OCI-LY7 (cell line): ENCODE measurements around the gene TOP1. TPM values are rescaled to one million over a fixed set of nuclear protein-coding genes. Genes with fewer than 3 reads are reported as not detected.
"Not testable (repeated sequence)": the region's sequence is repeated elsewhere in the genome, so short reads cannot be mapped to it uniquely, and the experiment has no call there.

Source experiments
- BruUV-seq: library from RNA; stranded (reverse); fragments of 400-500 nt; replicated peaks from 2 replicates; lab custom pipeline; 2021; lab: Mats Ljungman, UMichigan
- CTCF ChIA-PET: fragments of 300-600 bp; sonication (Branson Sonifier 250); formaldehyde crosslinking; loops from one replicate; lab custom pipeline; 2022; ENCODE audit warnings: antibody characterized with exemption; ENCODE audit not compliant: unreplicated experiment; lab: Charles Lee
- POLR2A ChIA-PET: fragments of 300-600 bp; sonication (Branson Sonifier 250); formaldehyde crosslinking; loops from one replicate; lab custom pipeline; 2022; ENCODE audit warnings: antibody characterized with exemption; lab: Charles Lee
- DNase-seq: peaks from one replicate; pipeline ENCODE4 v3.0.0-alpha.2; 2015; ENCODE audit warnings: low spot score
- H2AFZ ChIP-seq: fragments of 200-600 bp; sonication (generic), shearing (Covaris generic); 2 replicates; pipeline ENCODE4 v1.6.1; 2014; ENCODE audit warnings: mild to moderate bottlenecking, antibody characterized with exemption, low read length, moderate library complexity
- H3K27ac ChIP-seq: fragments of 200-600 bp; sonication (generic); 2 replicates; pipeline ENCODE4 v1.5.1; 2014; ENCODE audit warnings: mixed run types, low read depth, mild to moderate bottlenecking, moderate library complexity, low read length, inconsistent platforms; ENCODE audit not compliant: poor library complexity, severe bottlenecking
- H3K36me3 ChIP-seq: fragments of 200-600 bp; sonication (generic); 2 replicates; pipeline ENCODE4 v1.6.1; 2014; ENCODE audit warnings: mild to moderate bottlenecking, antibody characterized with exemption, low read length, moderate library complexity, mixed read lengths; ENCODE audit not compliant: insufficient read depth
- H3K4me1 ChIP-seq: fragments of 200-600 bp; sonication (generic); 2 replicates; pipeline ENCODE4 v1.5.1; 2014; ENCODE audit warnings: mild to moderate bottlenecking, low read length; ENCODE audit not compliant: insufficient read depth, poor library complexity, severe bottlenecking
- H3K4me2 ChIP-seq: fragments of 200-600 bp; sonication (generic); 2 replicates; pipeline ENCODE4 v1.6.1; 2014; ENCODE audit warnings: mild to moderate bottlenecking, low read length
- H3K4me3 ChIP-seq: fragments of 200-600 bp; sonication (generic); 2 replicates; pipeline ENCODE4 v1.5.1; 2014; ENCODE audit warnings: mild to moderate bottlenecking, low read depth, low read length; ENCODE audit not compliant: poor library complexity, severe bottlenecking
- H3K79me2 ChIP-seq: fragments of 200-600 bp; sonication (generic); 2 replicates; pipeline ENCODE4 v1.6.1; 2016; ENCODE audit warnings: low read depth, mild to moderate bottlenecking, low read length, moderate library complexity, mixed read lengths; ENCODE audit not compliant: insufficient read depth
- H3K9me2 ChIP-seq: fragments of 200-600 bp; sonication (generic); 2 replicates; pipeline ENCODE4 v1.6.1; 2016; ENCODE audit warnings: mild to moderate bottlenecking, low read length, mixed read lengths; ENCODE audit not compliant: insufficient read depth
- H3K9me3 ChIP-seq: fragments of 200-600 bp; sonication (generic); 2 replicates; pipeline ENCODE4 v1.6.1; 2014; ENCODE audit warnings: mild to moderate bottlenecking, mixed run types, low read length, mixed read lengths
- H4K20me1 ChIP-seq: fragments of 200-600 bp; sonication (generic); 2 replicates; pipeline ENCODE4 v1.6.1; 2014; ENCODE audit warnings: mild to moderate bottlenecking, antibody characterized with exemption, low read length, moderate library complexity, mixed read lengths; ENCODE audit not compliant: insufficient read depth
- EZH2phosphoT487 ChIP-seq: fragments of 200-600 bp; sonication (generic); IDR thresholded peaks from 2 replicates; pipeline ENCODE4 v1.6.1; 2018; ENCODE audit warnings: low read depth, borderline replicate concordance, mild to moderate bottlenecking, mixed run types, antibody characterized with exemption, low read length, moderate library complexity, mixed read lengths
- intact Hi-C: fragments of 100-400 bp; cut with micrococcal nuclease; formaldehyde crosslinking; loops from one replicate; pipeline ENCODE4 v1.10.0; 2022; ENCODE audit not compliant: unreplicated experiment
- total RNA-seq, 2 experiments: library from RNA; depleted of rRNA in 1 of 2; stranded (reverse); fragments of >200 nt in 1 of 2; shearing (Covaris generic) in 1 of 2; gene quantifications; 2 replicates each; pipeline ENCODE4 v1.2.3, GENCODE V29; 2014 to 2022
- TF ChIP-seq, protein P1 (sequence below): fragments of 200-600 bp; sonication (generic); conservative IDR thresholded peaks from 2 replicates; pipeline ENCODE4 v1.5.1; 2014; ENCODE audit warnings: mild to moderate bottlenecking, antibody characterized with exemption, low read length, moderate library complexity, mixed read lengths

TOP1 gene
- total RNA-seq, 2 experiments from 2014 or later, result 44.6 to 200 TPM

DNA sequence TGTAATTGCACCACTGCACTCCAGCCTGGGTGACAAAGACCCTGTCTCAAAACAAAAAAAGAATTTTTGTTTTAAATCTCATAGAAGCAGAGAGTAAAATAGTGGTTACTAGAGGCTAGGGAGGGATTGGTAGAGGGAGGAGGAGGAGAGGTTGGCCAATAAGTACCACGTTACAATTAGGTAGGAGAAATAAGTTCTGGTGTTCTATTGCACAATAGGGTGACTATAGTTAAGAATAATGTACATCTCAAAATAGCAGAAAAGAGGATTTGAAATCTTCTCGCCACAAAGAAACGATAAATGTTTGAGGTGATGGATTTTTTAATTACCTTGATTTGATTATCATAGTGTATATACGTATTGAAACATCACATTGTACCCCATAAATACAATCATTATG, 27.1 kb upstream of the TOP1 start:
- no peak for DNase-seq
- Histone ChIP-seq H3K4me1 (peaks cover 74% of the 10 kb centered on the region), H4K20me1 (no peaks in the 10 kb centered on the region), H3K27ac (peak overlapping the region; percentile 37), H3K4me2 (no peak overlapping the region), H3K36me3 (peaks cover 11% of the 10 kb centered on the region), H3K9me2 (no peaks in the 10 kb centered on the region), H3K79me2 (no peaks in the 10 kb centered on the region), H3K9me3 (peaks cover 14% of the 10 kb centered on the region; the same call in 1 of the 2 replicates), H3K4me3 (no peak overlapping the region), H2AFZ (peak overlapping the region; percentile 7; the same call in 1 of the 2 replicates)
- no TSS peak for BruUV-seq
- ChIA-PET CTCF (no interaction called here), POLR2A (interaction anchor here (1.9 to 4.2 kb wide), 3 partner anchors 8 to 10 kb away, joined by 7 to 29 read pairs (median 14); no protein-coding TSS in a partner anchor)
- TF ChIP-seq EZH2phosphoT487, result no peak
- TF ChIP-seq, protein P1, sequence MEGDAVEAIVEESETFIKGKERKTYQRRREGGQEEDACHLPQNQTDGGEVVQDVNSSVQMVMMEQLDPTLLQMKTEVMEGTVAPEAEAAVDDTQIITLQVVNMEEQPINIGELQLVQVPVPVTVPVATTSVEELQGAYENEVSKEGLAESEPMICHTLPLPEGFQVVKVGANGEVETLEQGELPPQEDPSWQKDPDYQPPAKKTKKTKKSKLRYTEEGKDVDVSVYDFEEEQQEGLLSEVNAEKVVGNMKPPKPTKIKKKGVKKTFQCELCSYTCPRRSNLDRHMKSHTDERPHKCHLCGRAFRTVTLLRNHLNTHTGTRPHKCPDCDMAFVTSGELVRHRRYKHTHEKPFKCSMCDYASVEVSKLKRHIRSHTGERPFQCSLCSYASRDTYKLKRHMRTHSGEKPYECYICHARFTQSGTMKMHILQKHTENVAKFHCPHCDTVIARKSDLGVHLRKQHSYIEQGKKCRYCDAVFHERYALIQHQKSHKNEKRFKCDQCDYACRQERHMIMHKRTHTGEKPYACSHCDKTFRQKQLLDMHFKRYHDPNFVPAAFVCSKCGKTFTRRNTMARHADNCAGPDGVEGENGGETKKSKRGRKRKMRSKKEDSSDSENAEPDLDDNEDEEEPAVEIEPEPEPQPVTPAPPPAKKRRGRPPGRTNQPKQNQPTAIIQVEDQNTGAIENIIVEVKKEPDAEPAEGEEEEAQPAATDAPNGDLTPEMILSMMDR, result no peak
- intact Hi-C loops, result no loop called here

DNA sequence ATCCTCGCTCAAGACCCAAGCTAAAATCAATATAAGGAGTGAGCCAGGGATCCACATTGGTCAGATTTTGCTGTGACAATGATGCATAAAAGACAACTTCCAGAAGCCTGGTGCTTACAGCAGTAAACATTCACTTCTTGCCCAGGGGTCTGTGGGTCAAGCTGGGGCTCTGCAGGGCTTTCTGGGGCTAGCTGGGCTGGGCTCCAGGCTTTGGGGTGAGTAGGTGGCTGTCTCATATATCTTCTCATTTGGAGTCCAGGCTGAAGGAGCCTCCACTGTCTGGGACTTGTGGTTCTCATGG, 25.8 kb upstream of the TOP1 start:
- Histone ChIP-seq H3K4me3 (no peak overlapping the region), H3K9me3 (peaks cover 27% of the 10 kb centered on the region), H4K20me1 (no peaks in the 10 kb centered on the region), H3K79me2 (no peaks in the 10 kb centered on the region), H3K4me1 (peaks cover 71% of the 10 kb centered on the region), H3K36me3 (peaks cover 24% of the 10 kb centered on the region), H2AFZ (peak overlapping the region; percentile 93), H3K4me2 (peak overlapping the region; percentile 46), H3K9me2 (no peaks in the 10 kb centered on the region), H3K27ac (peak overlapping the region; percentile 68)
- ChIA-PET CTCF (no interaction called here), POLR2A (interaction anchor here (1.0 to 4.2 kb wide), 3 partner anchors 8 to 14 kb away, joined by 3 to 29 read pairs (median 7); no protein-coding TSS in a partner anchor)
- no peak for DNase-seq
- intact Hi-C loops, result no loop called here
- TF ChIP-seq, protein P1, result no peak
- no peak for TF ChIP-seq EZH2phosphoT487
- no TSS peak for BruUV-seq

DNA sequence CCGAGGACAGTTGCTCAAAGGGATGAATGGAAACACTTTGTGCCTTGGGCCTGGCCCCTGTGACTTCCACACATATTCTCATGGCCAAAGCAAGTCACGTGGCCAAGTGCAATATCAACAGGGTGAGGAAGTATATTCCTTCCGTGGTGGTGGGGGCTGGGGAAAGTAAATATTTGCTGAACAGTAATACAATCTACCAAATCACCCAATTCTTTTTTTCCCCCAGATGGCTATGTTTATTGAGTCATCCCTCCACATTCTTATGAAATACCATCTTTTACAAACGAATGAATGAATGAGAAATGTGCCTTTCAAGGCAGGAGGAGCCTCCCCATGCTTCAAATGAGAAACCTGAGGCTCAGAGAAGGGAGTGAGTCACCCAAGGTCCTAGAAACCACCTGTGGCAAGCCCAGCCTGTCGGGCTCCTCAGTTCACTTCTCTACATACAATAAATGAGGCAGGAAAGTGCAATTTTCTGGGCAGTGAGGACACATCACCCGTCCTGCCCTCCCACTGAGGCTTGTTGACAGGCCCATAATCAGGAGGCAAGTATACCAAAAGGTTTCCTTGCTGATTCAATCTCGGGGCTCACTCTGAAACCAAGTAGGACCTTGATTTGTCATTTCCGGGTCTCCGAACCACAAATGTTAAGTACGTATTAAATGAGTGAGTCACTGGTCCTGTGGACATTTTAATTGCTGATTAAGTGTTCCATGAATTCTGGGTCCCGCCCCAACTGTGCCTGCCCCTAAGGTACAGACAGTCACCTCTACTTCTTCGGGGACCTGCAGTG, 25.3 kb upstream of the TOP1 start:
- no peak for DNase-seq
- ChIA-PET POLR2A (interaction anchor here (0.7 to 11.8 kb wide), 5 partner anchors 7 to 82 kb away, joined by 3 to 302 read pairs (median 7); no protein-coding TSS in a partner anchor), CTCF (no interaction called here)
- TF ChIP-seq, protein P1, result no peak
- TF ChIP-seq EZH2phosphoT487, result no peak
- H4K20me1 ChIP-seq, result no peaks in the 10 kb centered on the region
- intact Hi-C loops, result no loop called here
- peaks cover 26% of the 10 kb centered on the region for H3K36me3 ChIP-seq
- H3K9me2 ChIP-seq, result no peaks in the 10 kb centered on the region
- no peaks in the 10 kb centered on the region for H3K79me2 ChIP-seq
- peak overlapping the region; percentile 68 for H3K27ac ChIP-seq
- no TSS peak for BruUV-seq
- peaks cover 30% of the 10 kb centered on the region for H3K9me3 ChIP-seq
- peak overlapping the region; percentile 46 for H3K4me2 ChIP-seq
- H3K4me1 ChIP-seq, result peaks cover 75% of the 10 kb centered on the region
- no peak overlapping the region for H3K4me3 ChIP-seq
- H2AFZ ChIP-seq, result peak overlapping the region; percentile 93

DNA sequence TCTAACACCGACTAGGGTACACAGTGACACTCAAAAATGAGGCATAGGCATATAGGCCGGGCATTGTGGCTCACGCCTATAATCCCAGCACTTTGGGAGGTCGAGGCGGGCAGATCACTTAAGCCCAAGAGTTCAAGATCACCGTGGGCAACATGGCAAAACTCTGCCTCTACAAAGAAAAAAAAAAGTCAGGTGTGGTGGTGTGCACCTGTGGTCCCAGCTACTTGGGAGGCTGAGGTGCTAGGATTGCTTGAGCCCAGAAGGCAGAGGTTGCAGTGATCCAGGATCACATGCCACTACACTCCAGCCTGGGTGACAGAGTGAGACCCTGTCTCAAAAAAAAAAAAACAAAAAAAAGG, 24.7 kb upstream of the TOP1 start:
- peak overlapping the region; percentile 68 for H3K27ac ChIP-seq
- H3K9me2 ChIP-seq, BruUV-seq, H3K4me3 ChIP-seq, intact Hi-C loops, H4K20me1 ChIP-seq, H3K79me2 ChIP-seq, DNase-seq, CTCF ChIA-PET: not testable (repeated sequence)
- peak overlapping the region; percentile 93; the same call in 1 of the 2 replicates for H2AFZ ChIP-seq
- peak overlapping the region; percentile 46 for H3K4me2 ChIP-seq
- H3K36me3 ChIP-seq, result peaks cover 26% of the 10 kb centered on the region
- POLR2A ChIA-PET, result interaction anchor here (0.7 to 11.8 kb wide), 2 partner anchors 11 to 81 kb away, joined by 3 to 302 read pairs; no protein-coding TSS in a partner anchor
- peaks cover 30% of the 10 kb centered on the region for H3K9me3 ChIP-seq
- H3K4me1 ChIP-seq, result peaks cover 79% of the 10 kb centered on the region
